NCI-H187 (cell line): ENCODE data around the gene DENND1A.
"Not testable (repeated sequence)": the region's sequence is repeated elsewhere in the genome, so short reads cannot be mapped to it uniquely, and the experiment has no call there.

ENCODE experiments used
- DNase-seq, 2 experiments: peaks; one replicate each; lab custom pipeline; 2025; lab: John Stamatoyannopoulos, UW

Gene DENND1A

DNA sequence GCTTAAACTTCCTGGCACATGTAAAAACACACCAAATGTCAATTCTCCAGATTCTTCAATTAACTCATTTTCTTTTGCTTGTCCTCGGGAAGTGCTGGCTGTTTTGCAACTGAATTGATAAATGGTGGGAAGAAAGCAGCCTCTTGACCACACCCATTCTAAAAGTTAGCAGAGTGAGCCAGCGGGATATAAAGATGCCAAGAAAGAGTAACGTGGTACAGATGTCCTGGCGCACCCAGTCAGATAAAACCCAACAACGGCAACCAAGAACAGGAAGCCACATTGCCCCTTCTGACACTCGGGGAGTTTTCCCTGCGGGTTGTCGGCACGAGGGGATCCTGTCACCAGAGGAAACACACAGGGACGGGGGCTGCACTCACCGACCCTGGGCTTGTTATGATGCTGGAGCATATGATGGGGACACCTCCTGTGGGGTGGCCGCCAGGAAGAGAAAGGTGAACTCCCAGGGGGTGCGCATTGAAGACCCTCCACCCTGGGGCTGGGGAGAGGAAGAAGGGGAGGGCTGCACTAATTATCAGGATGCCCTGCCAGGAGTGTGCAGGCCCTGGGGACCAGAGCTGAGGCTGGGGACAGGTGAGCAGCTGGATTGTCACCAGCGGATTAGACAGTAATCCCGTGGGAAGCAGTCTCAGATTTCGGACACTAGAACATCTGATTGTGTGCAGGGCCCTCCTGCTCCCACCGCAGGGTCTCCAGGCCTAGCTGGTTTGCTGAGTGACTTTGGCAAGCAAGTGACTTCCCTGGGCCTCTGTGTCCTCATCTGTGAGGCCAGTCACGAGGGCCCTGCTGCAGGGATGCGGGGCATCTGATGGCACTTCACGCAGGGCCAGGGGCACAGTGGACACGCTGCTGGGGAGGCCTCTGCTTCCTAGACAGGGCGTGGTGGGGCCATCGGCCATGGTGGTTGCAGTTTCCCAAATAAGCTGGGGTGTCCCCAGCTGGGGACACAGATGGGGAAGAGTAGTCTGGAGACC, 514.7 kb downstream of the DENND1A start:
- no peak for DNase-seq

DNA sequence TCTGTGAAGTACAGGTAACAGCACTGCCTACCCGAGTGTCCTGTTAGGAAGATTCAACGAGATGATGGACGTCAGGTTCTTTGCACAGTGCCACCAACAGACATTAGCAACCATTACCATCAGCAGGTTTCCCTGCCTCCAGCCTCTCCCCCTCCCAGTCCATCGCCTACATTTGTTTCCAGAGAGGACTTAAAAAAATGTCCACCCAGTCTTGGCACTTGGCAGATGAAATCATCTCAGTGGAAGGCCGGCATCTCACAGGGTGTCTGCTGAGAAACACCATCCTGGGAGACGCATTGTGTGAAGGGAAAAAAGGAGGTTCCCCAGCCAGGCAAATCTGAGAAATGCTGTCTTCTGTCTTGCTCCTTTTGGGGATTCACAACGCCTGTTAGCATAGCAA, 515.7 kb downstream of the DENND1A start:
- no peak for DNase-seq

DNA sequence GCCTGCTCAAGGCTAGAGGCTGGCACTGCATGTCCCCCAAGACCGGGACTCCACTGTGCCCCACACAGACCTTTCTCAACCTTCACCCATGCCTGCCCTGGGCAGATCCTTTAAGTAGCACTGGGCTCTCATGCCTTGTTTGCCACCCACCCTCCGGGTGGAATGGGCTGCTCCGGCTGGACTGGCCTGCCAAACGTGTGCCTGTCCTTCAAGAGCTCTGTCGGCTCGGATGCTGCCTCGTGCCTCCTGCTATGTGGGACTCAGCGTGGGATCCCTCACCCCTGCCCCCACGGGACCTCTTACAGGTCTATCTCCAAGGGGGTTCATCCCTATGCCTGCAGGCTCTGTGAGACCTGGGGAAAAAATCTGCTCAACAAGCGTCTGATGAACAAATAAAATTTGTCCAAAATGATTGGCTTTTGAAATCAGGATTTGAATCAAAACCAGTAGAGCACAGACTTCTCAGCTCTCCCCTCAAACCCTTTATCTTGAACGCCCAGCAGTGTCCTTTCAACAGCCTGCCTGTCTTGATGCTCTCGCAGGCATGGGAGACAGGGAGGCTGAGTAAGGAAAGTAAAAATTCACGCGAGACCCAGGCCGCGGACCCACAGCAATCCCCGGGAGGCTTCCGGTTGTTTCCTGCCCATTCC, 517.6 kb downstream of the DENND1A start:
- DNase-seq, result no peak

DNA sequence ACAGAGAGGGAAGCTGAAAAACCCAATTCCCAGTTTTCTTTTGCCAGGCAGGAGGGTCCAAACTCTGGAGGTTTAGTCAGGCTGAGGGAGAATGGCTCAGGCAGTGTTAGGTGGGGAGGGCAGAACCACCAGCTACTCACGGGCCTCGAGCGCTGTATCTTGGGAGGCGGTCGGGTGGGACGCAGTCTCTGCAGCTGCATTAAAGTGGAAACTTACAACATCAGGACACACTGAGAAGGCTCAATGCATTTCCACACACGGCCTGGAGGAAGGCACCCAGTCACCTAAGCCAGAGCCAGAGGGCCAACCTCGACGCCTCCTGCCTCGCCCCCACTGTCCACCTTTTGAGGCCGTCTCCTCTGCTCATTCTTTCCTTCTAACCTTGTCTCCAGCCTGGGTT, 518.3 kb downstream of the DENND1A start:
- DNase-seq, result no peak

DNA sequence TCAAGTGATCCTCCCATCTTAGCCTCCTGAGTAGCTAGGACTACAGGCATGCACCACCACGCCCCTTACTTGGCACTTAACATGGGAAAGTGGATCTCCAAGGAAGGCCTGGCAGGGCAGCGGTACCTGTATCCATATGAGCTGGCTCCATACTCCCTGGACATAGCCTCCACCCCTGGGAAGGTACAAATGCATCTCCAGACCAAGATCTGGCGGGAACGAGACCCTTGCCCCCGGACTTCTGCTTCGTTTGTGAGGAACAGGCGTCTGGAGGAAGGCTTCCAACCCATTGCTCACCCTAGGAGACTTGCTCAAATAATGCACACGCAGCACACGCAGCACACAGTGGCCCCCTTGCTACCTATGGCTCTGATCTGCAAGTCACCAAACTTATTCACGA, 518.7 kb downstream of the DENND1A start:
- no peak for DNase-seq

DNA sequence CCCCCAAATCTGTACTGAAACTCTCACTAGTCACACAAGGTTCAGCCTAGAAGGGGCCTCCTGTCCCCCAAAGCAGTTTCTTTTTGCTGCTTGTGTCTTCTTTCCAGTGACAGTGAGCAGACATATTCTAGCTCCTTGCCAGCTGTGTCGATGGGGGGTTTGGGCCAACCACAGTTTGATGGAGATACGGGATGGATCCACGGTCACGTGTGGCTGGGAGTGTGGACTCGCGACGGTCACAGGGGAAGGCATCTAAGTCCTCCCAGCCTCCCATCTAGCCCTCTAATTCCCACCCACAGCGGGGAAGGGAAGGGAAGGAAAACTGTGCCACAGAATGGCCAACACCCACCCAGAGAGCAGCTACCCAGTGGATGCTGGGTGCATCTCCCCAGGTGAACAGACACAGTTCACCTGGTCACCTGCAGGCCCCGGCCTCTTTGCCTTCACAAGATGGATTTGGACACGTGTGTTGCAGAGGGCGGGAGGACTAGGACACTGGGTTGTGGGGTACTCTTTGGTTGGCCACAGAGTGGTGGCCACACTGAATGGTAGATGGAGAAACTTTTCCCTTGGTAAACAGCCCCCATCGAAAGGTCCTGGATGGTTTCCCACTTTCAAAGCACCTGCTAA, 519.5 kb downstream of the DENND1A start:
- DNase-seq, result no peak

DNA sequence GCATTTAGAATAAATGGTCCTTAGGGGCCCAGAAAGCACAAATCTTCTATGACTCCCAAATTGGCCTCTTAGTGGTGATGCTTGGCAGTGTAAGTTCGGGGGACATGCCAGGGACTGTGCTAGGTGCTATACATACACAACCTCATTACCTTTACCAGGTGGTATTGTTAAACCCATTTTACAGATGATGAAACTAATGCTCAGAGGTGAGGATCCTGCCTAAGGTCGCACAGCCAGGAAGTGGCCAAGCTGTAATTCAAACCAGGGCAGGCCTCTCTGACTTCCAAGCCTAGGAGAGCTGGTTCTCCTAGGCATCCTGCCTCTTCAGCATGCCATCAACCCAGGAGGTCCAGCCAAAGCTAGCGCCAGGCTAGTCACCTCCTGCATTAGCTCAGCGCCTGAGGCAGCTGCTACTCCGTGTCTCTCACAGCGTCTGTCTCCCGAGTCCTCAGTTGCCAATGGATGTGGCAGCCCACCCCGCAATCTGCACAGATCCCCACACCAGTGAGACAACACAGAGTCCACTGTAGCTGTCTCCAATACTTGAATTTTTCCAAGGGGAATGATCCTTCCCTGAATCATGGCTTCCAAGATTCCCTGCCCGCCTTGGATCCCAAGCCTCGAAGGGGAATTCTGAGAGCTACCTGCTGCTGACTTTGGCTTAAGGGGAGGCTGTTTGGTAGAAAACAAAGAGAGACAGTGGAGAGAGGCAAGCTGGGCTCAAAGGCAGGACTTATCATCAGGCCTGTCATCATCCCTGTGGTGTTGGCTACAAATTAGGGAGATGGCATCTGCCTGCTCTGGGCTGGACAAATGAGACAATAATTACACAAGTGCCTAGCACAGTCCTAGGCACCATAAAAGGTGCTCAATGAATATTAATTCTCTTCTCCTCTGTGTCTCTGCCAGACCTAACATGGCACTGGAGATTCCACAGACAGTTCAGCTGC, 521.3 kb downstream of the DENND1A start:
- no peak for DNase-seq

DNA sequence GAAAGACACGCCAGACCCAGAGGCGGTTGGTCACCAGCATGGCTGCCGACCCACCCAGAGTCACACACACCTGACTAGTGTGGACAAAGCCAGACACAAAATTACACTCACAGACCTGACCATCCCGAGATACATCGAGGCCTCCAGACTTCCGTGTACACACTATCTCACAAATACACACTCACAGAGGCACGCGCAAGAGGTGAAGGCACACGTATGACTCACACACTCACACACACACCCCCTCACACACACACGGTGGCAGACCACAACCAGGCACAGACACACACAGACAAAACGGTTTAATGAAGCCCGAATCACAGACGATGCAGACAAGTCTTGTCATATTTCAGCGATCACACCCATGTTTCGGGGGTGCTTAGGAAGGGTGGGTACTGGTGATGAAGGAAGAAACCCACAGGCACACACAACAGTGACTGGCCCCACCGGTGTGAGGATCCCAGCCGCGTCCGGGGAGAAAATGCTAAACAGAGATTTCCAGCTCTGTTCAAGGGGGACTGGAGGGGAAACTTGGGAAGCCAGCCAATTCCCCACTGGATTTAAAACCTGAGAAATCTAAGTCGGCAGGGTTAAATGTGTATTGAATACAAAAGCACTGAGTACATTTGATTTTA, 522.6 kb downstream of the DENND1A start:
- no peak for DNase-seq

DNA sequence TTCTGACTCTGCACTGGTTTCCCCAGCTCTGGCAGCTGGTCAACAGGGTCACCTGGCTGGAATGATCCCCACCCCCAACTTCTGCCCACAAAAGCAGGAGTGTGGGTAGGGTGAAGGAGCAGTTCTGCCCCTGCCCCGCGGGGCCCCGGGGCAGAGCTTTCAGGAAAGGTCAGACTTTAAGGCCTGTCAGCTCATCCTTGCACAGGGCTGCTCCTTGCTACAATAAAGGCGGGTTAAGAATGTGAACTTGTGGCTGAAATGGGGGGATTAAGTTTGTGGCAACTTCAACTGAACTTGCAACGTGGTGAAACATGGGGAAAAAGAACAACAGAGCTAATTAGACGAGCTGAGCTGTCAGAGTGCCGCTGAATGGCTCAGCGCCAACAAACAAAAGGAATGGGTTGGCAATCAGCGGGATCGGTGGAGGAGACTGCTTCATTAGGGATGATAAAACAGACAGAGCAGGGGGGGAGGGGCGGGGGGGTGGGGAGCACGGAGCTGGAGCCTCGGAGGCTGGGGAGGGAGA, 523.2 kb downstream of the DENND1A start:
- no peak for DNase-seq

DNA sequence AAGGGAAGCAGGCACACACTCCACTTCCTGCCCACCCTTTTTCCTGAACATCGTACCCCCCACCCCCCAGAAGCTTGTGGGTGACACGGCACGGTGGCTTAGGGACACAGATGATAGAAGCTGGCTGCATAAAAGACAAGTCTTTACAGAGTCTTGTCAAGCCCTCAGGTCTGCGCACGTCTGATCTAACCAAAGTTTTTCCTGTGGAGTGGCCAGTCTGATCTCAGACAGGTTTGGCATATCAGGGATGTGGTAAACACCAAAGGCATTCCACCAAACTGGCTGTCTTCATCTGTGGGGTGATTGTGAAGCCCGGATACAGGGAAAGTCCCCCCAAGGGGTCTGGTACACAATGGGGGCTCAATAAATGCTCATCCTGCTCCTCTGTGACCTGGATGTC, 523.9 kb downstream of the DENND1A start:
- no peak for DNase-seq

DNA sequence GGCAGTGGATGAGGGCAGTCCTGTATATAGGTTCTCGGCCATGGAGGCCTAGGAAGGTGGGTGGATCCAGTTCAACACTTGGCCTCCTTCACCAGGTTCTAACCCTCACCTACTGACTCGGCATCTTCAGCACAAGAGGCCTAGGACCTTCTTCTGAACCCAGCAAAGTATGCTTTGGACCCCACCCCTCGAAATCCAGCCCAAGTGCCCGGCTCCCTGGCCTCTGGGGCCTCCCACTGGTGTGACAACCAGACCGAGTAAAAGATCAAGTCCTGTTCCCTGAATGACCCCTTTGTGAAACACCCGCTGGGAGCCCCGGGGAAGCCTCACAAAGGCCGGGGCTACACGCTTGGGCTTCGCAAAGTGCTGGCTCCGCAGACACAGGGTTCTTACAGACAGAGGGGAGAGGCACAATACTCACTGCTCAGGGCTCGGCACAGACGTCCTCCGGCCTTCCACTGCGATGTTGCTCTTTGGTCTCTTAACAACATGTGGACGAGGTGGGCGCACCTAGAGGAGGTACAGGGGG, 526.9 kb downstream of the DENND1A start:
- DNase-seq, result no peak

DNA sequence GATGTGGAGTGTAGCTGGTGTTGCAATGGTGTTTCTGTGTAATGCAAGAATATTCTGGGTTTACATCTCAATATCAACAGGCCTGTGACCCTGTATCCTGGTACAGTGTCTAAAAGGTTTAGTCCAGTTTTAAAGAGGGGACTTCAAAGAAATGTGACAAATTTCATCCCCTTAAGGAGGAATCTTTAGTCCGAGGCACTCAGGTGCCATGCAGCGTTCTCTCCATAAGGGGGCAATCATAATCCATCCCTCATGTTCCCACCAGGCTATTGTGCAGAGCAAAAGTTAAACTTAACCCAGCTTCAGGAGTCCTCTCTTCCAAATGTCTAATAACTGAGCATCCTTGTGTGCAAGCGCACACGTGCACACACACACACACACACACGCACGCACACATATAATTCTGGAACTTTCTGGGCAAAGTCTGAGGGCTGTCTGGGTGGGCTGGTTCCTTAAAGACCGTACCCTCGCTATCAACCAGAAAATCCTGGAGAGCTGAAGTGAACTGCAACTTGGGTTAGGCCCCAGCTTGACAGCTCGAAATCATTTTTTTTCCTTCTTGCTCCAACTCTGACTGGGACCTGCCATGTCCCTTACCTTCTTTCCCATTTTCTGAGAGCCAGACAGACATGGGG, 527.9 kb downstream of the DENND1A start:
- peak in 1 of 2 experiments; percentile 2 for DNase-seq

DNA sequence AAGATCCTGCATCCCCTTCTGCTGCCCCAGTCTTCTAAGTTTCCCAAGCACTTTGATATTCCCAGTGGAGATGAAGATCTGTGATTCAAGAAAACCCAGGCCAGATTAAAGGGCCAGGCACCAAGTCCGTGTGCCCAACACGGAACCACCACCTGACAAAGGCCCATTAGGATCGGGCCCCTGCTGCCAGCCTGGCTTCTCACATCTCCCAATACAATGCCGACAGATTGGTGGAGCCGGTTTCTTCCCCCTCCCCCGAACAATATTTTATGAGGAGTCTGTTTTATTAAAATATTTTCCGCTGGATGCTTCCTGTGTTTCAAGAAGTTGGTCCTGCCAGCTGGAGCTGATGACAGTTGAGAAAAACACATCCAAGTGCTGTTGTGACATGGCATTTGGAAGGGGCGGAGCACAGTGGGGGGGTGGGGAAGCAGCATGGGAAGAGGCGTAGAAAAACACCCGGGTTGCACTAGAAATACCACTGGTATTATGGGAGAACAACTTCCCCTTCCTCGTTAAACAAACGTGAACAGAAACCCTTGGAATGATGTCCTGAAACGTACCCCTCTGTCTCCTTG, 528.9 kb downstream of the DENND1A start:
- no peak for DNase-seq

DNA sequence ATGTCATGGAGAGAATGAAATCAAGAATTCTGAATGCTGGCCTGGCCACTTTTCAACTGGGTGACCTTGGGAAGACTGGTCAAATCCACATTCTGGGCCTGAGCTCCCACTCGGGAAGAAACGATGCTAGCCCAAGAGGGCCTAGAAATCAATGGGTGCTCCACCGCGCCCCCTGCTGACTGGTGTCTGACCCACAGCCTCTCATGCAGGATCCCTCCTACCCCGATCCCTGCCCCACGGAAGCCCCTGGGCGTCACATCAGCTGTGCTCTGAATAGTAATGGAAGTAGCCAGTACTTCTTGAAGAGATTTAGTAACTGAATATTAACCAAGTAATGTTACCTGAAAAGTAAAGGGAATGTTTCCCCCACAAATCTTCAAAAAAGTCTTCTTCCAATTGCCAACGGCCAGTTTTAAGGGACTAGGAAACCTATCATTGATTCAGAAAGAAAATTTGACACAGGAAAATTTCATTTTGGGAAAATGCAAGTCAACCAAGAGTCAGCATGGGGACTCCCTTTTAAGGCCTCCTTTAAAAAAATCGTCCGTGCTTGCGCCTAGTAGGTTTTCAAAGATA, 530.0 kb downstream of the DENND1A start:
- no peak for DNase-seq

DNA sequence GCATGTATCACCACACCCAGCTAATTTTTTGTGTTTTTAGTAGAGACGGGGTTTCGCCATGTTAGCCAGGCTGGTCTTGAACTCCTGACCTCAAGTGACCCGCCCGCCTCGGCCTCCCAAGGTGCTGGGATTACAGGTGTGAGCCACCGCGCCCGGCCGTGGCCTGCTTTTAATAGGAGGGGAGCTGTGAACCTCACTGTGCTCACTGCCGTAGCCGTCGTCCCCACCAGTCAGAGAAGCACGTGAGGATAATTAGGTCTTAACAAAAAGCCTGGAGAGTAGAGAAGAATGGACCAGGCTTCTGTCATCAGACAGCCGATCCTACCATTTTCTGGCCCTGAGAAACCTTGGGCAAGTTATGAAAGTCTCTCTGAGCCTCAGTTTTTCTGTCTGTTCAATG, 531.0 kb downstream of the DENND1A start:
- DNase-seq, result not testable (repeated sequence)

DNA sequence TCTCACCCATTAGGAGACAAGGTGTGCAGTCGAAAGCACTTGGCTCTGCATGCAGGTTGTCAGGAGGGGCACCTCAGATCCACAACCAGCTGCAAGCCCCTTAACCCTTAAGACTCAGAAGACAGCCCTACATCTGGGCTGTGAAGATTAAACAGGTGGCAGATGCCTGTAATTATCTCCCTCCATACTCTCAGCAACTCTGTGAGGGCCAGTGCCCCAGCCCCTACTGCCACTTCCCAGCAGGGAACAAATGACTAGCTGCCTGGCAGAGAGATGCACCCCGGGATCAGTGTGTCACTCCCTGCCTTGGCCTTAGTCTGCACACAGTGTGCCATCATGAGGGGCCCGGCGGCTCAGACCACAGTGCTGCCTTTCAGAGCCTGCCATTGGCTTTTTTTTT, 532.0 kb downstream of the DENND1A start:
- no peak for DNase-seq

DNA sequence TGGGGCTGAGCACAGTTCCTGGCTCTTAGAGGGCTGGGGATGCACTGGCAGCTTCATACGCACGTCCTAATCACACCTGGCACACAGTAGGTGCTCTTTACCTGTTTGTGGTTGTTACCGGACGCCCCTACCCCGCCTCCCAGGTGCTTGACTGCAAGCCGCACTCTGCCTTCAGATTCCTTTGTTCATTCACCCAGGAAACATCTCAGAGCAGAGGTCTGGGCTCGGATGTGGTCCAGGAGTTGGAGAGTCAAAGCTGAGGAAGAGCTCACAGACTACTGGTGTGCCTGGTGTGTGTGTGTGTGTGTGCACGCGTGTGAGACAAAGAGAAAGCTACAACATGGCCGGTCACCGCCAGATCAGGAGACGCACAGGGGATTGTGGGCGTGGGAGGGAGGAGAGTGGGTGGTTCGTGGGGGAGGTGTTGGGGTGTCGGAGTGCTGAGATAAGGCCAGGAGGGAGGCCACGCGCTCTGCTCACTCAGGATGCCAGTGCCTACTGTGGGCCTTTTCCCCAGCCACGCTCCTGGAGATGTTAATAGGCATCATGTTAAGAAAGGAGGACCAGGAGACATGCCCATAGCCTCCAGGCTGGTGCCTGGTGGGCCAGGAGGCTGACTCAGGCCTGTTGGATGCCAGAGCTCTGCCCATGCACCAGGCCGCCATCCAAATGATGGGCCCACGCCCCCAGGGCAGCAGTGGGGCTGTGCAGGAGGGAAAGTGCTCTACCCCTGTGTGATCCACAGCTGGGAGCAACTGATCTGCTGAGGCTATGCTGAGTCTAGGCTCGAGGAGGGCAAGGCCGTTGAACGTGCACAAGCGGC, 534.0 kb downstream of the DENND1A start:
- no peak for DNase-seq

DNA sequence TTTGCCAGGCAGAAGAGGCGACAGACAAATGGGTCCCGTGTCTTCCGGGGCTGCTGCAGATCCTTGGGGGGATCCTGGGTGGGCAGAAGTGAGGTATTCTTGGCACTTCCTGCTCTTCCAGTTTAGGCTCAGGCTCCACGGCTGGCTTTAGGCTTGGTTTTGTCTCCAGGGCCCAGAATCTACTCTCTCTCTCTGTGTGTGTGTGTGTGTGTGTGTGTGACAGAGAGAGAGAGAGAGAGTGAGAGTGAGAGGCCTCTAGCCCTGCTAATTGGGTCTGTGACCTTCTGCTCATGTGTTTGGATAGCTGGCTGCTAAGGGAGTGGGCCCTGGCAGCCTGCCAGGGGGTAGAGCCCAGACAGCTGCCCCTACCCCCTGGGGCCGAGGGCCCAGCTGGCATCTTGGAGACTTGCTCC, 534.6 kb downstream of the DENND1A start:
- no peak for DNase-seq
